ENCODE data around the gene ASB17. TPM values are rescaled to one million over a fixed set of nuclear protein-coding genes. Genes with fewer than 3 reads are reported as not detected.

Gene ASB17
- total RNA-seq, 1 donor from 2014 or later, result not detected

DNA sequence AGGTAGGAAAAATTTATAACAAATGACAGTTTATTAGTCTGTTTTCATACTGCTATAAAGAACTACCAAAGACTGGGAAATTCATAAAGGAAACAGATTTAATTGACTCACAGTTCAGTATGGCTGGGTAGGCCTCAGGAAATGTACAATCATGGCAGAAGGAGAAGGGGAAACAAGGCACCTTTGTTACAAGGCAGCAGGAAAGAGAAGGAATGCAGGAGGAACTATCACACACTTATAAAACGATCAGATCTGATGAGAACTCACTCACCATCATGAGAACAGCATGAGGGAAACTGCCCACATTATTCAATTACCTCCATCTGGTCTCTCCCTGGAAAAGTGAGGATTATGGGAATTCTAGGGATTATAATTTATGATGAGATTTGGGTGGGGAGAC, 61.3 kb downstream of the ASB17 start:
- Mint-ChIP-seq H3K27ac (ENCODE audit: unreplicated experiment) (no peak overlapping the region), H3K27me3 (ENCODE audit: low read depth, unreplicated experiment) (no peaks in the 10 kb centered on the region), H3K4me1 (ENCODE audit: low read depth, unreplicated experiment) (no peaks in the 10 kb centered on the region), H3K9me3 (ENCODE audit: unreplicated experiment) (no peaks in the 10 kb centered on the region), H3K4me3 (ENCODE audit: unreplicated experiment) (no peak overlapping the region), H3K36me3 (ENCODE audit: low read depth, unreplicated experiment) (no peaks in the 10 kb centered on the region)
- H4K20me1 ChIP-seq (ENCODE audit: insufficient read depth, low read length), result no peaks in the 10 kb centered on the region
- H3K27ac ChIP-seq (ENCODE audit: low read depth, low read length), result no peak overlapping the region
- no peak overlapping the region for H3K4me3 ChIP-seq (ENCODE audit: insufficient read depth, low read depth, low read length)
- H3K9me3 ChIP-seq (ENCODE audit: insufficient read depth, low read depth, low read length), result no peaks in the 10 kb centered on the region
- H2AFZ ChIP-seq (ENCODE audit: low read depth, low read length), result no peak overlapping the region
- FAIRE-seq (no peak), DNase-seq (ENCODE audit: low read depth) (no peak)
- TF ChIP-seq, protein P1, sequence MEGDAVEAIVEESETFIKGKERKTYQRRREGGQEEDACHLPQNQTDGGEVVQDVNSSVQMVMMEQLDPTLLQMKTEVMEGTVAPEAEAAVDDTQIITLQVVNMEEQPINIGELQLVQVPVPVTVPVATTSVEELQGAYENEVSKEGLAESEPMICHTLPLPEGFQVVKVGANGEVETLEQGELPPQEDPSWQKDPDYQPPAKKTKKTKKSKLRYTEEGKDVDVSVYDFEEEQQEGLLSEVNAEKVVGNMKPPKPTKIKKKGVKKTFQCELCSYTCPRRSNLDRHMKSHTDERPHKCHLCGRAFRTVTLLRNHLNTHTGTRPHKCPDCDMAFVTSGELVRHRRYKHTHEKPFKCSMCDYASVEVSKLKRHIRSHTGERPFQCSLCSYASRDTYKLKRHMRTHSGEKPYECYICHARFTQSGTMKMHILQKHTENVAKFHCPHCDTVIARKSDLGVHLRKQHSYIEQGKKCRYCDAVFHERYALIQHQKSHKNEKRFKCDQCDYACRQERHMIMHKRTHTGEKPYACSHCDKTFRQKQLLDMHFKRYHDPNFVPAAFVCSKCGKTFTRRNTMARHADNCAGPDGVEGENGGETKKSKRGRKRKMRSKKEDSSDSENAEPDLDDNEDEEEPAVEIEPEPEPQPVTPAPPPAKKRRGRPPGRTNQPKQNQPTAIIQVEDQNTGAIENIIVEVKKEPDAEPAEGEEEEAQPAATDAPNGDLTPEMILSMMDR (IDR thresholded peaks at IDR 0.05; ENCODE audit: insufficient read depth, low read depth, low read length), result no peak
- no peak for TF ChIP-seq EZH2 (IDR thresholded peaks at IDR 0.05; ENCODE audit: insufficient read depth, low read length)
- no peaks in the 10 kb centered on the region for H3K4me1 ChIP-seq (ENCODE audit: insufficient read depth, low read length)
- no peak overlapping the region for H3K4me2 ChIP-seq (ENCODE audit: low read length)
- no peaks in the 10 kb centered on the region for H3K79me2 ChIP-seq (ENCODE audit: insufficient read depth, low read length)
- H3K27me3 ChIP-seq (ENCODE audit: insufficient read depth, low read length), result no peaks in the 10 kb centered on the region
- H3K36me3 ChIP-seq (ENCODE audit: insufficient read depth, low read length), result no peaks in the 10 kb centered on the region
- H3K9ac ChIP-seq (ENCODE audit: low read length), result no peak overlapping the region

Other genes starting within 250 kb of the ASB17 start
- 29.6 and 30.1 TPM in 2 replicates for gene ACADM, start 207.7 kb downstream of the ASB17 start, total RNA-seq
- gene RABGGTB, start 146.1 kb downstream of the ASB17 start, total RNA-seq, result 96.7 and 108 TPM in 2 replicates
- 0.34 and 0.43 TPM in 2 replicates for gene MSH4, start 135.5 kb downstream of the ASB17 start, total RNA-seq
- 1.8 and 3.2 TPM in 2 replicates for gene ST6GALNAC3, start 142.3 kb upstream of the ASB17 start, total RNA-seq

All from astrocyte (in vitro differentiated cells and primary cell).